Midbrain (tissue), 1 donor: Measurements from ENCODE around the gene GDI1.

Experiments
- DNase-seq: peaks from one replicate; lab custom pipeline; 2025; lab: John Stamatoyannopoulos, UW

The GDI1 gene

DNA sequence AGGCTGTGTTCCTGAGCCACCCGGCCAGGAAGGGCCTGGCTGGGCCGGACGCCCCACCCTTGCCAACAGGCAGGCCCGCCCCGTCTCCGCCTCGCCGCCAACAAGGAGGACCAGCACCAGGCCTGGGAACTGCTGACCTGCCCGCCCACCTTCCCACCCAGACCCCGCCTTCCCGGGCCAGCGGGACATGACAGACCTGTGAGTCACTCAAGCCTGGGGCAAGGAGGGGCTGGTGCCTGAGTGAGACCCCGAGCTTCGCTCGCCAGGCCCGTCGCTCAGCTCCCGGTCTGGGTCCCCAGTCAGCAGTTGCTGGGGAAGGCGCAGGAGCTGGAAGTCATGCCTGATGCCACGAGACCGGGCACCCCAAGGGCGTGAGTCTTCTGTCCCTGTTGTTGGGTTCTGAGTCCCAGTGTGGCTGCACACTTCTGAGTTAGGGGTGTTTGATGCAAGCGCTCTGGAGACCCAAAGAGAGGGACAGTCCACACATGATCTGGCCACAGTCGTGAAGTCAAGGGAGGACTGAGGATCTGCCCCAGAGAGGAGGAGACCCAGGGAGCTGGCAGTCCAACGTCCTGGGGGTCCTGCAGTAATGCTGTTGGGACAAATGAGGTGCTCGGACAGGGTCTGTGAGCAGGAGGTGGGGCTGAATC lies 27.6 kb upstream of the GDI1 start, which contains the start of gene DNASE1L1:
TSS of gene DNASE1L1 (minus strand) at position 33 of the 650 bp plus-strand sequence. CDS start 3,686 bp downstream, outside the sequence.
- no peak for DNase-seq

DNA sequence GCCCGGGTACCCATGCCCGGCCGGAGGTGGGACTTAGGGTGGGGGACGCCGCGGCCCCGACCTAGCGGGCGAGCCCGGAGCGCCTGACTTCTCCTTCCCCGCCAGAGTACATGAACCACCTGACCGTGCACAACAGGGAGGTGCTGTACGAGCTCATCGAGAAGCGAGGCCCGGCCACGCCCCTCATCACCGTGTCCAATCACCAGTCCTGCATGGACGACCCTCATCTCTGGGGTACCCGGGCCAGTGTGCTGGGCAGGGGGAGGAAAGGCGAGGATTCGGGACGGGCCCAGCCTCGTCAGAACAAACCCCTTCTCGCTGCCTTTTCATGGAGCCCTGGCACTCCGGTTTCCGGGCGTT lies 25.0 kb upstream of the GDI1 start:
- no peak for DNase-seq

DNA sequence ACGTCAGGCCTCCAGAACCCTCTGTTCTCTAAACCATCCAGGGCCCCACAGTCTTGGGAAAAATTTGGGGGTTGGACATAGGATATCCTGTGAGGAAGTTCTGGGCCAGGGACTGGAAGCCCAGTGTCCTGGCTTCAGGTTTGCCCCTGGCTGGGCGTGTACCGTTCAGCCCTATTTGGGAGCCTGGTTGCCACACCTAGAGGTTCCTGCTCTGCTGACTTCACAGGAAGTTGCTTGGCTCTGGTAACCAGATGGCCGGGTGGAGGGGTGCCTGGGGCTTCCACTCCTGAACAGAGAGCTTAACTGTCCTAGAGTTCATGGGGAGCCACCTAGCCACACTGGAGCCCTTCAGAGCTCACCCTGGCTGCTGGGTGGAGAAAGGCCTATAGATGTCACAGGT lies 24.5 kb upstream of the GDI1 start:
- DNase-seq: no peak

DNA sequence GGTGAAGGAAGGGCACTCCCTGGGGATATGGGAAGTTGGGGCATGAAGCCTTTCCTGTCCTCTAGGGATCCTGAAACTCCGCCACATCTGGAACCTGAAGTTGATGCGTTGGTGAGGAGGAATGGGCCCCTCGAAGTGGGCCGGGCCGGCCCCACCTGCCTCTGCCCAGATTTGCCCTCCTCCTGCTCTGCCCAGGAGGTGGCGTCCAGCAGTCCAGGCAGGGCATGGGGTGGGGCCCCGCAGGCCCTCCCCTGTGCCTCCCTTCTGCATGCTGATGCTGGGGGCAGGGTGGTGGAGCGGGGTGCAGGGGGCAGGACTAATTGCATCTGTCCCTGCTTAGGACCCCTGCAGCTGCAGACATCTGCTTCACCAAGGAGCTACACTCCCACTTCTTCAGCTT lies 23.8 kb upstream of the GDI1 start:
- no peak for DNase-seq

DNA sequence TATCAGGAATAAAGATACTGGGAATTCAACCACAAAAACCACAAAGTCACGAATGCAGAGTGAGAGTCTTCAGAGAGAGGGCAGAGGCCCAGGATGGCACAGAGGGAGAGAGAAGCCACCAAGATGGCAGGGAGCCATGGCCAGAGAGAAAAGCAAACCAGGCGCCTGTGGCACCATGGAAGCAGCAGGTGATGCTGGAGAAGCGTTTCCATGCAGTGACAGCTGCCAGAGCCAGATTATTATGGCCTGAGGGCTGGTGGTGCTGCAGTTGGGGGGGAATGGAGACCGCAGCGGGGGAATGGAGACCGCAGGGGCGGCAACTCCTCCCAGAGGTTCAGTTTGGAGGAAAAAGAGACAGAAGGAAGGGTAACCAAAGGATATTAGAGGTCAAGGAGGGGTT lies 19.8 kb upstream of the GDI1 start:
- DNase-seq: no peak

DNA sequence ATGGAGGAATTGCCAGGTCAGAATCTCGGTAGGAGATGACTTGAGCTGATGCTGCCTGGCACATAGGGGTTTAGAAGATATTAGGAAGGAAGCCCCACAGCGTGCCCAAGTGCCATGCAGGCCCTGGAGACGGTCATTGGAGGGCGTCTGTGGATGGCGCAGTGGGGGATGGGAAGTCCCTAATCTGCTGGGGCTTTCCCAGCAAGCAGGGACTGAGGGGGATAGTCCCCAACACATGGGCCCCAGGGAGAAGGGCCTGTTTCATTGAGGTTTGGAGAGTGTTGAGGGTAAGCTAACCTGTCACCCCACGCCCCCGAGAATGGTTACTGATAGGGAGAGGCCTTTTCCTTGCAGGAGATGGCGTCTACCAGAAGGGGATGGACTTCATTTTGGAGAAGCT lies 17.8 kb upstream of the GDI1 start:
- DNase-seq: no peak

DNA sequence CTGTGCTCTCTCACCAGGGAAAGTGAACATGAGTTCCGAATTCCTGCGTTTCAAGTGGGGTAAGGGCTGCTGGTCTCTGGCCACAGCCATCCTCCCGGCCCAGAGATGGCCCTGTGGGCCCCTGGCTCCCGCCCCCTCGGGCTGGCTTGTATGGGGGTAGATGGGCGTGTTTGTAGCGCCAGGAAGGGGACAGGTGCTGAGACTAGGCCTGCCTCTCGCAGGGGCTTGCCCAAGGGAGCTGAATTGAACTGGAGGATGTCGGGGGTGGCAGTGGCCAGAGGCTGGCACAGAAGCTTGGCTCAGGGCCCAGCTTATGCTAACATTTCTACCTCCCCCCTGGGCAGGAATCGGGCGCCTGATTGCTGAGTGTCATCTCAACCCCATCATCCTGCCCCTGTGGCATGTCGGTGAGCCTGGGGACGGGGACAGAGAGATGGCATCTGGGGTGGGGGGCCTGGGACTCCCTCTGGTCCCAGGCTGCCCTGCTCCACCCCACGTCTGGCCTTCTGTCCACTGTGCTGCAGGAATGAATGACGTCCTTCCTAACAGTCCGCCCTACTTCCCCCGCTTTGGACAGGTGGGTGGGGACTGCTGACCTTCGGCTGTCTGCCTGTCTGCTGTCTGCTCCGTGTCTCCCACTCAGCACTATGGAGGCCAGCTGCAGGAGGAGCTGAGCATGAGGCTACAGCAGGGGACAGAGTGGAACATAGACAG lies 17.1 kb upstream of the GDI1 start:
- DNase-seq: no peak

DNA sequence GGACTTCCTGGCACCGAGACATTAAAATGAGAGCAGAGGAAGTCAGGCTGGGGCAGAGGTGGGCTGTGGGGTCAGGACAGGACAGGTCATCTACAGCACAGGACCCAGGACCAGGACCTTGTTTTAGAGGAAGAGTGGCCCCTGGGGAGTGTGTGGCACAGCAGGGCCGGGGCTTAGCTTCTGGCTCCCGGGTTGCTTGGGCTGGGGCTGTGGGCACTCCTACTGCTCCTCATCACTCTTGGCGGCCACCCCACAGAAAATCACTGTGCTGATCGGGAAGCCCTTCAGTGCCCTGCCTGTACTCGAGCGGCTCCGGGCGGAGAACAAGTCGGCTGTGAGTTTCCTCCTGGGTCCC lies 16.6 kb upstream of the GDI1 start:
- DNase-seq: no peak

DNA sequence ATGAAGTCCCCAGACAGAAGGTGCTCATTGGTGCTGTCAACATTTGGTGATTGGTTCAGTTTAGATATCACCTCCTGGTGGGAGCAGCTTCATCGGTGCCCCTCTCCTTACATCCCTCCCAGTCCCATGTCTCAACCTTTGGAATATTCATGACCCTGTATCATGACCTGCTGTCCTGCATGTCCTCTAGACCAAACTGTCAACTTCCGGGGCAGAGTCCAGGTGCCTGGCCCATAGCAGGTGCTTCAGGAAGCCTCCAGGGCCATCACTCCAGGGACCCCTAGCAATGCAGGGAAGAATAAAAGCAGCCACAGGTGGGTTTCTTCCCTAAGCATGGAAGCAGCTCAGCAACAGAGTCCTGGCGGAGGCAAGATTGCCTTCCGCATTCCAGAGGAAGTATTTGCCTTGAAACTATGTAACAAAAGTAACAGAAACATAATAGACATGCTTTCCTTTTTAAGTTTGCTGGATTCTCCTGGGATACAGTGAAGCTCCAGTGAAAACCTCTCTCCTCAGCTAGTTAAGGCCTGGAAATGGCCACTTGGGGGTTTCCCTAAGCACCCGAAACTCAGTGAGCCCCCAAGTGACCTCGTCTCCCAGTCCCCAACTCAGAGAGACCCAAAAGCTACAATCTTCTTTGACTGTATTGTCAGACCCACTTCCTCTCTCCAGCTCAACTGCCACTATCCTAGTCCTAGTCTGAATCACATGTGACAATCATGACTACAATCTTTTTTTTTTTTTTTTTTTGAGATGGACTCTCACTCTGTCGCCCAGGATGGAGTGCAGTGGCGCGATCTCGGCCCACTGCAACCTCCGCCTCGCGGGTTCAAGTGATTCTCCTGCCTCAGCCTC lies 9.8 kb upstream of the GDI1 start:
- no peak for DNase-seq

DNA sequence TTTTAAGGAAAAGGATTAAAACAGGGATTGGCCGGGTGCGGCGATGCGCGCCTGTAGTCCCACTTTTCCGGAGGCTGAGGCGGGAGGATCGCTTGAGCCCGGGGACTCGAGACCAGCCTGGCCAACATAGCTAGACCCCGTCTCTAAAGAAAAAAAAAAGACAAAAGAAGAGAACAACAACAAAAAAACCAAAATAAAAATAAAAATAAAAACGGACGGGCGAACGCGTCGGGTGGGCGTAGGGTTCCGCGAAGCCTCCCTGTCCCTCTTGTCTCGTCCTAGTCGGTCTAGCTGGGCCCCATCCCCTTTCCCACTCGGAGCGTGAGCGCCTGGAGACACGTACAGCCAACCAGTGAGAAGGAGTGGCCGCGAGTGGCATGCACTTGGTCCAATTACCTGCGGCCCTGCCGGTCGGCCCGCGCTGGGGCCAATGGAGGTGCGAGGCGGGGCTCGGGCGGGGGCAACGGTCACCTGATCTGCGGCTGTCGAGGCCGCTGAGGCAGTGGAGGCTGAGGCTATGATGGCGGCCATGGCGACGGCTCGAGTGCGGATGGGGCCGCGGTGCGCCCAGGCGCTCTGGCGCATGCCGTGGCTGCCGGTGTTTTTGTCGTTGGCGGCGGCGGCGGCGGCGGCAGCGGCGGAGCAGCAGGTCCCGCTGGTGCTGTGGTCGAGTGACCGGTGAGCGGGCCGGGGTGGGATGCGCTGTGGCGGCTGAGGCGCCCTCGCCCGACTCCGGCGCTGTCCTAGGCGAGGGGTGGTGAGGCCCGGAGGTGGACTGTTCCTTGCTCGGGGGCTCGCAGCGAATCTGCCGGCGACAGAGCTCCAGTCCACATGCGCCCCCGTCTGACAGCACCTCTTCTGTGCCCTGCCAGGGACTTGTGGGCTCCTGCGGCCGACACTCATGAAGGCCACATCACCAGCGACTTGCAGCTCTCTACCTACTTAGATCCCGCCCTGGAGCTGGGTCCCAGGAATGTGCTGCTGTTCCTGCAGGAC lies 8.5 kb upstream of the GDI1 start, which contains the start of gene ATP6AP1:
TSS of gene ATP6AP1 (plus strand) at position 502 of the 996 bp plus-strand sequence. CDS start at position 518, 16 bp downstream.
- DNase-seq: peak; percentile 87

DNA sequence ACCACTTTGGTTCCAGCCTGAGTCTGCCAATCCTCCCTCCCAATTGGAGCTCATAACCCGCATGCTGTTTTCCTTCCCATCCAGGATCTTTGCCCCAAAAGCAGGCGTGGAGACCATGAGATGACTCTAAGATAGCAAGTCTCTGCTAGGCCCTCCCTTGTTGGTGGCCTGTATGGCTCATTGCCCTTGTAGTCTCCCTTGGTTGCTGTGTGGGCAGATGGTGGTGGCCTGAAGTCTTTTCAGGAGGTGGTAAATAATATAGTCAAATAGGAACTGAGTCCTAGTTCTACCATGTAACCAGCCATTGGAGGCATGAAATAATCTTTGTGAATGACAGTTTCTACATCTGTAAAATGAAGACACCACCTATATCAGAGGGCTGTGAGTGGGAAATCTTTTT lies 7.2 kb upstream of the GDI1 start:
- DNase-seq: no peak

DNA sequence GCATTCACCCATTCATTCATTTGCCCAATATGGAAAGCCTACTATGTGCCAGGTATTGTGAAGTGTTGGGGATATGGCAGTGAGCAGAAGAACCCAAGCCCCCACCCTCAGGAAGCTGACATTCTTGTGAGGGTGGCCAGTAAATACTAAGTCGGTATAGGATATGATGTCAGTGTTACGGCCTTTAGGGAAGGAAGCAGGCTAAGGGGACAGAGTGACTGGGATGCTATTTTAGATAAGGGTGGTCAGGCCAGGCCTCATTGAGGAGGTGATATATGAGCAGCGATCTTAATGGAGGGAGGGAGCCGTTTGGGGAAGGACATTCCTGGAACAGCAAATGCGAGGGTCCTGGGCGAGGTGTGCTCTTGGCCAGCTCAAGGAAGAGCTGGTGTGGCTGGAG lies 6.5 kb upstream of the GDI1 start:
- DNase-seq: no peak

DNA sequence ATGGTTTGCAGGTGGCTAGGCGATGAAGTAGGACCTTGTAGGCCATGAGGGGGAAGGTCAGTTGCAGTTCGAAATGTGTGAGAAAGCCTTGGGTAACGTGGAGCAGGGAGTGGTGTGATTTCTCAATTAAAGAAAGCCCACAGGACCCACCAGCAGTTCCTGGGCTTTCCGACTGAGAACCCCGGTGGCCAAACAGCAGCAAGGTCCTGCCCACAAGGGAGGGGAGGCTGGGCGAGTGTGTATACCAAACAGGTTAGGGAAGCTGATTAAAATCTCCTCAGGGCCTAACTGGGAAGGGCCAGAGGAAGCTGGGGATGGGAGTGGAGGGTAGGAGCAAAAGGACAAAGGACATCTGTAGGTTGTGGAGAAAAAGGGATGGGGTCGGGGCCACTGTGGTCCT lies 6.0 kb upstream of the GDI1 start:
- DNase-seq: no peak

DNA sequence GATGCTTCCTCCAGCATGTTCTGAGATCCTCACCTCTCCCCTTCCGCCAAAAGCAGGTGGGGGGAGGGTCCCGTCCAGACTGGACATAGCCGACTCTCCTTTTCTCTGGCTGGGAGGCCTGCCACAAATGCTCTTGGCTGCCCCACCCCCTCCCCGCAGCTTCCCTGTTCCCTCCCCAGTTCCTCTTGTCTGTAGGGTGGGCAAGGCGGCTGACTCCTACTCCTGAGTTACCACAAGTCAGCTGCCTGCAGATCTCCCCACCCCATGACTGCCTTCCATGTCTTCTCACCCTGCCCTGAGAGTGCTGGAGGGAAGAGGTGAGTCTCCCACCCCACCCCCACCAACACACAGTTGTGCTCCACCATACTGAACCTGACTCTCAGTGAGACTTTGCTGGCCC lies 5.6 kb upstream of the GDI1 start:
- no peak for DNase-seq

DNA sequence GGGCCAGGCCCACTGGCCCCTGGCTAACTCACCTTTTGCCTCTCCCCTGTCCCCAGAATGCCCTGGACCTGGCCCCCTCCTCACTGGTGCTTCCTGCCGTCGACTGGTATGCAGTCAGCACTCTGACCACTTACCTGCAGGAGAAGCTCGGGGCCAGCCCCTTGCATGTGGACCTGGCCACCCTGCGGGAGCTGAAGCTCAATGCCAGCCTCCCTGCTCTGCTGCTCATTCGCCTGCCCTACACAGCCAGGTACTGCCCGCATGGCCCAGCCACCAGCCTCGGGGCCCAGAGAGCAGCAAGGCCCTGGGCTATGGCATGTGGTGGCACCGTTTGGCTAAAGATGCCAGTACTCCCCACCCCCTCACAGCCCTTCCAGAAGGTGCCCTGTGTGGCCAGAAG lies 4.7 kb upstream of the GDI1 start:
- no peak for DNase-seq

DNA sequence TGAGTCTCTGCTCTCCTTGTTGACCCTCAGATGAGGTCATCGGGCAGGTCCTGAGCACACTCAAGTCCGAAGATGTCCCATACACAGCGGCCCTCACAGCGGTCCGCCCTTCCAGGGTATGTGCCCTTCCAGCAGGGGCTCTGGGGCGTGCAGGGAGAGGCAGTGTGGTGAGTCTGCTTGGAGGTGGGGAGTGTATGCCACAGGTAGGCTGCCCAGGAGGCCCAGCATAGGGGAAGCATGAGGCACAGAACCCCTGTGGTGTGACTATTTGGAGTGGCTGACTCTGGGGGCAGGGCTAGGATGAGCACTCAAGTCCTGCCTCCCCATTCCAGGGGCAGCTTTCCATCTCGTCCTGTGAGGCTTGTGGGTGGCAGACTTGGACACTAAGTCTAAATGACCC lies 3.3 kb upstream of the GDI1 start:
- no peak for DNase-seq

DNA sequence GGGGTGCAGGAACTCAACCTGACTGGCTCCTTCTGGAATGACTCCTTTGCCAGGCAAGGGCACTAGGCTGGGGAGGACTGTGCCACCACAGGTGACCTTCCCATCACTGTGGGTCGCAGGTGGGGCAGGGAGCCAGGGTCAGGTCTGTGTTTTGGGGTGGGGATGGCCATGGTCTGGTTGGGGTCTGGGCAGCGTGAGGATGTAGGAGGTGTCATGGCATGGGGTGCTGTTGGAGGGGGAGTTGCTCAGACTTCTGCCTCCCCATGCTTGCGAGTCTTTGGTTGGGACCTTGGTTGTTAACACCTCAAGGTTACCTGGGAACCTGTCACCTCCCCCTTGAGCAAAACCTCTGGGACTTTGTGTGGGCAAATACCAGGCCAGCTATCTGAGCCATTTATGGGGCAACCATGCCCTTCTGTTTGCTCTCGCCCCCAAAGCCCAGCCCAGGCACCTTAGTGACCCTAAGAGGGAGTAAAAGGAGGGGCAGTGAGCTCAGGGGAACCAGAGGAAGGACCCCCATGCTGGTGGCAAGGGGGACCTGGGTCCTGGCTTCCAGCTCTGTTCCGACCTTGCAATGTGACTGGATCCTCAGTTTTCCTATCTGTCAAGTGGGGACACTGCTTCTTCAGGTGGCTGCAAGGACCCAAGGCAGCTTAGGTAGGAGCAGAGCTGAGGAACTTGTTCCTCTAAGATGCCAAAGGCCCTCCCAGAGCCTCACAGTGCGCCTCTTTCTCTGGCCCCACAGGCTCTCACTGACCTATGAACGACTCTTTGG lies 2.4 kb upstream of the GDI1 start:
- no peak for DNase-seq

DNA sequence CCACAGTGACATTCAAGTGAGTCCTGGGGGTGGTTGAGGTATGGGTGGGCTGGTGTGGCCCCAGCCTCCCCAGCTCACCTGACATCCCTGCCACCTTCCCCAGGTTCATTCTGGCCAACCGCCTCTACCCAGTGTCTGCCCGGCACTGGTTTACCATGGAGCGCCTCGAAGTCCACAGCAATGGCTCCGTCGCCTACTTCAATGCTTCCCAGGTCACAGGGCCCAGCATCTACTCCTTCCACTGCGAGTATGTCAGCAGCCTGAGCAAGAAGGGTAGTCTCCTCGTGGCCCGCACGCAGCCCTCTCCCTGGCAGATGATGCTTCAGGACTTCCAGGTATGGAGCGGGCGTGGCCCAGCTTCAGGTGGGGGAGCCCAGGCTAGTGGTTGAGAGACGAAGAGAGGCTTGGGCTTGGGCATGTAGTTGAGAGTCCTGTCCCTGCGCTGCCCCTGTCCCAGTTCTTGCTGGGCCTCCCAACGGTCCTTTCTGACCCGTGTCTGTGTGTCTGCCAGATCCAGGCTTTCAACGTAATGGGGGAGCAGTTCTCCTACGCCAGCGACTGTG lies 1.7 kb upstream of the GDI1 start:
- no peak for DNase-seq

DNA sequence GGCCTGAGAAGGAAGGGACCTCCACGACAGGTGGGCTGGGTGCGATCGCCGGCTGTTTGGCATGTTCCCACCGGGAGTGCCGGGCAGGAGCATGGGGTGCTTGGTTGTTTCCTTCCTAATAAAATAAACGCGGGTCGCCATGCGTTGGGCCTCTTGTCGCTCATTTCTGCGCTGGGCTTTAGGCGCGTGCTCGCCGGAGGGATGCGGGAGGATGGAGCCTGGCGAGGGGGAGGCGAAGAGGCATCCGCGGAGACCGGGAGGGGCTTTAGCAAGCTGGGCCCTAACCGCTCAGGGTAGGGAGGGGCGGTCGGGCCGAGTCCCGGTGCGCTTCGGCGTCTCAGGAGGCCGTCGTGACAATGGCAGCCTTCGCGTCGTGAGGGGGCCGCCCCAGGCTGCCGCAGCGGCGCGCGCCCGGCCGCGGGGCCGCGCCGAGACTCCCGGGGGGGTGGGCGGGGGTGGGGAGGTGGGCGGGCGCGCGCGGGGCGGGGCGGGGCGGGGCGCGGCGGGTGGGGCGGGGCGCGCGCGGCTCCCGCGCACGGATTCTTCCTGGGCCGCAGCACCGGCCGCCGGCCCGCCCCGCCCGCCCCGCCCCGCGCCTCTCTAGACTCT lies 476 bp upstream of the GDI1 start:
- DNase-seq: peak; percentile 33
